Liver (tissue), 9 donors: Measurements from ENCODE around the gene PPP2R2D. TPM values are rescaled to one million over a fixed set of nuclear protein-coding genes. Genes with fewer than 3 reads are reported as not detected.

Experiments used
- DNase-seq: peaks from one replicate; pipeline ENCODE4 v3.0.0-alpha.2; 2017; ENCODE audit warnings: low spot score
- H3K27ac ChIP-seq, 2 donors: one replicate each; pipeline ENCODE4 v1.7.0; 2013; ENCODE audit warnings: inconsistent platforms in 2 of 2, low read length in 2 of 2, control low read depth in 1 of 2, low read depth in 1 of 2, mild to moderate bottlenecking in 1 of 2
- H3K27me3 ChIP-seq, 4 donors: one replicate each; pipeline versions ENCODE4 v1.6.1 to v1.7.0; 2013; ENCODE audit warnings: low read length in 3 of 4, inconsistent platforms in 1 of 4, mild to moderate bottlenecking in 1 of 4, moderate library complexity in 1 of 4; ENCODE audit not compliant: control insufficient read depth in 4 of 4, insufficient read depth in 4 of 4
- H3K36me3 ChIP-seq, 4 donors: one replicate each; pipeline versions ENCODE4 v1.6.1 to v1.7.0; 2013; ENCODE audit warnings: low read length in 3 of 4, mild to moderate bottlenecking in 3 of 4, low read depth in 1 of 4, moderate library complexity in 1 of 4; ENCODE audit not compliant: control insufficient read depth in 4 of 4, insufficient read depth in 3 of 4
- H3K4me1 ChIP-seq, 4 donors: one replicate each; pipeline versions ENCODE4 v1.6.1 to v1.7.0; 2013; ENCODE audit warnings: low read length in 3 of 4, mild to moderate bottlenecking in 3 of 4, moderate library complexity in 1 of 4; ENCODE audit not compliant: control insufficient read depth in 4 of 4, insufficient read depth in 4 of 4
- H3K4me3 ChIP-seq, 3 donors: one replicate each; pipeline versions ENCODE4 v1.6.1 to v1.7.0; 2013; ENCODE audit warnings: low read length in 3 of 3, control low read depth in 1 of 3, low read depth in 1 of 3, mild to moderate bottlenecking in 1 of 3
- H3K9ac ChIP-seq, 2 donors: one replicate each; pipeline ENCODE4 v1.7.0; 2013; ENCODE audit warnings: low read length in 2 of 2, mild to moderate bottlenecking in 2 of 2, moderate library complexity in 2 of 2, control low read depth in 1 of 2, low read depth in 1 of 2
- H3K9me3 ChIP-seq, 4 donors: one replicate each; pipeline versions ENCODE4 v1.6.1 to v1.7.0; 2013; ENCODE audit warnings: low read length in 3 of 4; ENCODE audit not compliant: control insufficient read depth in 4 of 4
- EGR1 ChIP-seq, 2 donors: IDR thresholded peaks; 2 replicates each; pipeline ENCODE4 v1.6.1; 2016 to 2018; ENCODE audit warnings: antibody characterized with exemption in 2 of 2, low read depth in 2 of 2
- FOXA1 ChIP-seq: IDR thresholded peaks from 2 replicates; pipeline ENCODE4 v1.6.1; 2016; ENCODE audit warnings: antibody characterized with exemption
- HNF4A ChIP-seq, 2 donors: conservative IDR thresholded peaks; 2 replicates each; pipeline ENCODE4 v1.6.1; 2016; ENCODE audit warnings: antibody characterized with exemption in 2 of 2, mild to moderate bottlenecking in 2 of 2
- JUND ChIP-seq, 2 donors: IDR thresholded peaks; 2 replicates each; pipeline ENCODE4 v1.6.1; 2016; ENCODE audit warnings: antibody characterized with exemption in 2 of 2
- NR2F2 ChIP-seq: IDR thresholded peaks from 2 replicates; pipeline ENCODE4 v1.6.1; 2016; ENCODE audit warnings: antibody characterized with exemption
- RAD21 ChIP-seq, 2 donors: IDR thresholded peaks; 2 replicates each; pipeline ENCODE4 v1.6.1; 2016; ENCODE audit warnings: antibody characterized with exemption in 2 of 2, mild to moderate bottlenecking in 2 of 2
- TAF1 ChIP-seq: conservative IDR thresholded peaks from 2 replicates; pipeline ENCODE4 v1.6.1; 2016; ENCODE audit warnings: antibody characterized with exemption, mild to moderate bottlenecking
- WGBS: extraction: QIAGEN DNeasy Blood & Tissue Kit; methylation state at CpG from one replicate; pipeline ENCODE4 v1.1.7; 2013; 5-methylcytosine and 5-hydroxymethylcytosine counted together
- polyA plus RNA-seq, 2 donors: library from polyadenylated mRNA; stranded (reverse) in 1 of 2; unstranded in 1 of 2; fragments of 200-250 nt in 1 of 2; fragments of >200 nt in 1 of 2; fragmentation: Nextera tagmentation in 1 of 2; extraction: Ambion mirVana in 1 of 2; gene quantifications; one replicate each; pipeline versions ENCODE4 v1.2.1 to v1.2.3, GENCODE V29; 2013 to 2015
- total RNA-seq, 2 donors: library from RNA; depleted of rRNA; stranded (reverse); fragments of >200 nt; gene quantifications; one replicate each; pipeline ENCODE4 v1.2.3, GENCODE V29; 2014
- TF ChIP-seq, protein P1 (sequence below): fragments of 150-350 bp; IDR thresholded peaks from 2 replicates; pipeline ENCODE4 v1.5.1; 2017; ENCODE audit warnings: improper control_type of control experiment, low read depth, low read length; ENCODE audit not compliant: missing input control
- TF ChIP-seq, protein P2 (sequence below): IDR thresholded peaks from 2 replicates; pipeline ENCODE4 v1.6.1; 2016; ENCODE audit warnings: antibody characterized with exemption, mild to moderate bottlenecking
- TF ChIP-seq, protein P3 (sequence below): IDR thresholded peaks from 2 replicates; pipeline ENCODE4 v1.6.1; 2016; ENCODE audit warnings: antibody characterized with exemption
- donor health status: healthy.
- donor health status: healthy.
- donor health status: healthy.
- donor health status: healthy.
- donor health status: healthy.

The PPP2R2D gene
- total and polyA plus RNA-seq, 4 donors, result 5.9 to 20.5 (median 14.3) TPM

DNA sequence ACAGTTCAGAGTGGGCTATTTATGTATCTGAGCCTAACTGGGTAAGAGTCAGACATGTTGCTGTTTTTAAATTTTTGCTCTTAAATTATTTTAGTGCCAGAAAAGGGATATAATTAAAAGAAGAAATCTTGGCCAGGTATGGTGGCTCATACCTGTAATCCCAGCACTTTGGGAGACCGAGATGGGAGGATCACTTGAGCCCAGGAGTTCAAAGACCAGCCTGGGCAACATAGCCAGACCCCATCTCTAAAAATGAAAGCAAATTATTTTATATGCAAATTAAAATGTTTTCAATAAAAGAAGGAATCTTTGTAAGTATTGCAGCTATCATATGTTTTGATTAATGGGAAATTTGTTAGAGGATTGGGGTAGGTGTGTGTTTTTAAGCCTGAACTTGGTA, 41.6 kb downstream of the PPP2R2D start (continued):
- TF ChIP-seq, protein P1, sequence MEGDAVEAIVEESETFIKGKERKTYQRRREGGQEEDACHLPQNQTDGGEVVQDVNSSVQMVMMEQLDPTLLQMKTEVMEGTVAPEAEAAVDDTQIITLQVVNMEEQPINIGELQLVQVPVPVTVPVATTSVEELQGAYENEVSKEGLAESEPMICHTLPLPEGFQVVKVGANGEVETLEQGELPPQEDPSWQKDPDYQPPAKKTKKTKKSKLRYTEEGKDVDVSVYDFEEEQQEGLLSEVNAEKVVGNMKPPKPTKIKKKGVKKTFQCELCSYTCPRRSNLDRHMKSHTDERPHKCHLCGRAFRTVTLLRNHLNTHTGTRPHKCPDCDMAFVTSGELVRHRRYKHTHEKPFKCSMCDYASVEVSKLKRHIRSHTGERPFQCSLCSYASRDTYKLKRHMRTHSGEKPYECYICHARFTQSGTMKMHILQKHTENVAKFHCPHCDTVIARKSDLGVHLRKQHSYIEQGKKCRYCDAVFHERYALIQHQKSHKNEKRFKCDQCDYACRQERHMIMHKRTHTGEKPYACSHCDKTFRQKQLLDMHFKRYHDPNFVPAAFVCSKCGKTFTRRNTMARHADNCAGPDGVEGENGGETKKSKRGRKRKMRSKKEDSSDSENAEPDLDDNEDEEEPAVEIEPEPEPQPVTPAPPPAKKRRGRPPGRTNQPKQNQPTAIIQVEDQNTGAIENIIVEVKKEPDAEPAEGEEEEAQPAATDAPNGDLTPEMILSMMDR, result no peak
- TF ChIP-seq TAF1, result no peak

DNA sequence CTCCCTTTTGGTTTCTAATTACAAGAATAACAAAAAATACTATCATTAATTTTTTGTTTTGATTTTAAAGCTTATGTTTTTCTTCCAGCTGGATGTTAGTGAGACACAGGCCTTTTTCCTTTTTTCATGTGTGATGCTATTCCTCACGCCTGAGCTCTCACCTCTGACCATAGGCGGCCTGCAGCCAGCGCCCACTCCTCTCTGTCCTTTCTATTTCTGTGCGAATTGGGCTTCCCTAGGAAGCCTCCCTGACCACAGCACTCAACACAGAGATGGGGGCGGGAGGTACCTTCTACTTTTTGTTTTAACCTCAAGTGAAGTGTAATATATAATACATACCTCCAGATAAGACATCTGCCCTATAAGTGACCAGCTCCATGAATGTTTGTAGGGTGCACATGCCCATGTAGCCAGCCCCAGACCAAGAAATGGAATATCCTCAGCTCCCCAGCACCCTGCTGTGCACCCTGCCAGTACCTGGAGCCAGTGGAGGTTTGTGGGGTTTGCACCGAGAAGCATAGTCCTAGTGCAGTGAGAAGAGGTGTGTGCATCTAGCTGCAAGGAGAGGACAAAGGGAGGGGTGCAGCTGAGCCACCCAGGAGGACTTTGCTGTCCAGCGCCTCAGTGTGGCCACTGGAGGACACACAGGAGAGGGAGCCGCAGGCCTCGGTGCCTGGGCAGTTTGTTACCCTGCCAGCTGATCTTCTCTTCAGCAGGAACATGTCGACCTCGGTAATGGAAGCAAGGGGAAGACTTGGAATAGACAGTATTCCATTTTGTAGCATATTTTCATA, 42.4 kb downstream of the PPP2R2D start:
- Histone ChIP-seq H3K27me3 (no peaks in the 10 kb centered on the region), H3K9me3 (no peaks in the 10 kb centered on the region), H3K36me3 (peaks cover 9 to 59% (median 43%) of the 10 kb centered on the region in 4 donors), H3K4me3 (no peak overlapping the region), H3K27ac (no peak overlapping the region), H3K4me1 (no peaks in the 10 kb centered on the region), H3K9ac (no peak overlapping the region)
- DNase-seq, result no peak
- WGBS, result 80% methylated on average over 11 of the region's 11 CpGs
- TF ChIP-seq RAD21 (IDR thresholded peaks at IDR 0.05), result peak; percentile 40 to 75
- TF ChIP-seq, protein P1, result peak; percentile 33
- no peak for TF ChIP-seq HNF4A (conservative IDR thresholded peaks at IDR 0.05)
- TF ChIP-seq, protein P2, sequence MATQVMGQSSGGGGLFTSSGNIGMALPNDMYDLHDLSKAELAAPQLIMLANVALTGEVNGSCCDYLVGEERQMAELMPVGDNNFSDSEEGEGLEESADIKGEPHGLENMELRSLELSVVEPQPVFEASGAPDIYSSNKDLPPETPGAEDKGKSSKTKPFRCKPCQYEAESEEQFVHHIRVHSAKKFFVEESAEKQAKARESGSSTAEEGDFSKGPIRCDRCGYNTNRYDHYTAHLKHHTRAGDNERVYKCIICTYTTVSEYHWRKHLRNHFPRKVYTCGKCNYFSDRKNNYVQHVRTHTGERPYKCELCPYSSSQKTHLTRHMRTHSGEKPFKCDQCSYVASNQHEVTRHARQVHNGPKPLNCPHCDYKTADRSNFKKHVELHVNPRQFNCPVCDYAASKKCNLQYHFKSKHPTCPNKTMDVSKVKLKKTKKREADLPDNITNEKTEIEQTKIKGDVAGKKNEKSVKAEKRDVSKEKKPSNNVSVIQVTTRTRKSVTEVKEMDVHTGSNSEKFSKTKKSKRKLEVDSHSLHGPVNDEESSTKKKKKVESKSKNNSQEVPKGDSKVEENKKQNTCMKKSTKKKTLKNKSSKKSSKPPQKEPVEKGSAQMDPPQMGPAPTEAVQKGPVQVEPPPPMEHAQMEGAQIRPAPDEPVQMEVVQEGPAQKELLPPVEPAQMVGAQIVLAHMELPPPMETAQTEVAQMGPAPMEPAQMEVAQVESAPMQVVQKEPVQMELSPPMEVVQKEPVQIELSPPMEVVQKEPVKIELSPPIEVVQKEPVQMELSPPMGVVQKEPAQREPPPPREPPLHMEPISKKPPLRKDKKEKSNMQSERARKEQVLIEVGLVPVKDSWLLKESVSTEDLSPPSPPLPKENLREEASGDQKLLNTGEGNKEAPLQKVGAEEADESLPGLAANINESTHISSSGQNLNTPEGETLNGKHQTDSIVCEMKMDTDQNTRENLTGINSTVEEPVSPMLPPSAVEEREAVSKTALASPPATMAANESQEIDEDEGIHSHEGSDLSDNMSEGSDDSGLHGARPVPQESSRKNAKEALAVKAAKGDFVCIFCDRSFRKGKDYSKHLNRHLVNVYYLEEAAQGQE, result no peak

DNA sequence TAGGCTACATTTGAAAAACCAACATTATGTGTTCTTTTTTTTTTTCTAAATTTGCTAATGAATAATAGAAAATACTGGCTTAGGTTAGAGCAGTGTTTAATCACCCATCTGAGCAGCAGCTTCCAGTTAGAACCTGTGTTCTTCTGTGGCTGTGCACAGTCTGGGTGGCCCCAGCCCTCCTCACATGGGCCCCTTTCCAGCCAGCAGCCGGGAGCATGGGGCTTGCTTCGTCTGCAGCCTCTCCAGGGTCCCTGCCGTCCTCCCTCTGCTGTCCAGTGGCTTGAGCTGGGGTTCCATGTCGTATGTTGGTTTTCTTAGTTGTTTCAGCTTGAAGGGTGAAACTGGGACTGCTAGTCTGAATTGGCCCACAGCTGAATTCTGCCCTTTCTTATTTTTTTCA, 43.6 kb downstream of the PPP2R2D start:
- WGBS, result 97% methylated on average over 4 of the region's 4 CpGs
- H3K27me3 ChIP-seq, result no peaks in the 10 kb centered on the region
- H3K27ac ChIP-seq, result no peak overlapping the region
- H3K9ac ChIP-seq, result no peak overlapping the region
- TF ChIP-seq JUND (IDR thresholded peaks at IDR 0.05) (no peak), TAF1 (no peak), HNF4A (conservative IDR thresholded peaks at IDR 0.05) (no peak), RAD21 (IDR thresholded peaks at IDR 0.05) (no peak), EGR1 (IDR thresholded peaks at IDR 0.05; ENCODE audit: low read depth in 2 of 2) (no peak), NR2F2 (no peak), FOXA1 (no peak)
- TF ChIP-seq, protein P1, result no peak
- TF ChIP-seq, protein P3, sequence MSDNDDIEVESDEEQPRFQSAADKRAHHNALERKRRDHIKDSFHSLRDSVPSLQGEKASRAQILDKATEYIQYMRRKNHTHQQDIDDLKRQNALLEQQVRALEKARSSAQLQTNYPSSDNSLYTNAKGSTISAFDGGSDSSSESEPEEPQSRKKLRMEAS, result no peak
- no peaks in the 10 kb centered on the region for H3K4me1 ChIP-seq
- H3K36me3 ChIP-seq, result peaks cover 9 to 64% (median 48%) of the 10 kb centered on the region in 4 donors
- no peak for DNase-seq
- H3K4me3 ChIP-seq, result no peak overlapping the region
- H3K9me3 ChIP-seq, result no peaks in the 10 kb centered on the region
